Spleen (tissue), 11 donors: ENCODE data around the gene VDAC1. TPM values are rescaled to one million over a fixed set of nuclear protein-coding genes. Genes with fewer than 3 reads are reported as not detected.

ENCODE experiments used
- DNase-seq: peaks from one replicate; pipeline ENCODE4 v3.0.0-alpha.2; 2020
- H3K27ac ChIP-seq, 8 donors: fragments of 200-600 bp; sonication (generic) in 7 of 8; 1 replicate in 4 of 8; 2 replicates in 4 of 8; pipeline versions ENCODE4 v1.5.0 to v1.8.0; 2016 to 2021; ENCODE audit warnings: inconsistent platforms in 4 of 8, mild to moderate bottlenecking in 4 of 8, moderate library complexity in 1 of 8
- H3K27me3 ChIP-seq, 7 donors: fragments of 200-600 bp; sonication (generic) in 6 of 7; replicated peaks in 1 of 7; 1 replicate in 4 of 7; 2 replicates in 3 of 7; pipeline versions ENCODE4 v1.5.0 to v1.8.0; 2016 to 2021; ENCODE audit warnings: inconsistent platforms in 3 of 7, mild to moderate bottlenecking in 1 of 7
- H3K36me3 ChIP-seq, 6 donors: fragments of 200-600 bp; sonication (generic) in 5 of 6; 1 replicate in 4 of 6; 2 replicates in 2 of 6; pipeline versions ENCODE4 v1.5.0 to v1.8.0; 2016 to 2021; ENCODE audit warnings: inconsistent platforms in 2 of 6
- H3K4me1 ChIP-seq, 6 donors: fragments of 200-600 bp; sonication (generic) in 5 of 6; 1 replicate in 3 of 6; 2 replicates in 3 of 6; pipeline versions ENCODE4 v1.5.0 to v1.8.0; 2016 to 2021; ENCODE audit warnings: inconsistent platforms in 3 of 6
- H3K4me3 ChIP-seq, 8 donors: fragments of 200-600 bp; sonication (generic) in 7 of 8; 1 replicate in 4 of 8; 2 replicates in 4 of 8; pipeline versions ENCODE4 v1.5.0 to v1.8.0; 2016 to 2021; ENCODE audit warnings: inconsistent platforms in 4 of 8, mild to moderate bottlenecking in 4 of 8, moderate library complexity in 2 of 8
- H3K9me3 ChIP-seq, 8 donors: fragments of 200-600 bp; sonication (generic) in 7 of 8; 1 replicate in 4 of 8; 2 replicates in 4 of 8; pipeline versions ENCODE4 v1.5.0 to v1.8.0; 2016 to 2021; ENCODE audit warnings: inconsistent platforms in 4 of 8
- POLR2A ChIP-seq, 3 donors: fragments of 450-650 bp; IDR thresholded peaks; one replicate each; pipeline ENCODE4 v1.5.1; 2017; ENCODE audit warnings: antibody characterized with exemption in 3 of 3, mild to moderate bottlenecking in 1 of 3
- POLR2AphosphoS5 ChIP-seq, 3 donors: sonication (generic); formaldehyde crosslinking; IDR thresholded peaks; one replicate each; pipeline ENCODE4 v1.5.1; 2017; ENCODE audit warnings: antibody characterized with exemption in 3 of 3
- WGBS, 5 donors: extraction: QIAGEN DNeasy Blood & Tissue Kit in 3 of 5; methylation state at CpG; one replicate each; pipeline versions ENCODE4 v1.1.5 to v1.1.7; 2013 to 2018; 5-methylcytosine and 5-hydroxymethylcytosine counted together
- intact Hi-C: fragments of 100-400 bp; cut with DNase I; formaldehyde crosslinking; loops from one replicate; pipeline ENCODE4 v1.15.0; 2023; ENCODE audit warnings: low total_unique reads
- polyA plus RNA-seq, 3 donors: library from polyadenylated mRNA; stranded (reverse); fragments of 200-250 nt; gene quantifications; one replicate each; pipeline ENCODE4 v1.2.1, GENCODE V29; 2013
- total RNA-seq, 7 donors: library from RNA; depleted of rRNA in 3 of 7; stranded (reverse); fragments of >200 nt in 3 of 7; fragmentation: NEBNext Ultra II Directional in 4 of 7; extraction: Animal tissue kit (Norgen Biotek cat#: 25700) in 4 of 7; gene quantifications; one replicate each; pipeline versions ENCODE4 v1.1.0 to v1.2.1, GENCODE V29; 2016 to 2021
- TF ChIP-seq, protein P1 (sequence below), 11 experiments: fragments of 200-600 bp in 7 of 11; fragments of 450-650 bp in 4 of 11; sonication (generic) in 4 of 11; IDR thresholded peaks in 8 of 11; conservative IDR thresholded peaks in 3 of 11; 1 replicate in 7 of 11; 2 replicates in 4 of 11; pipeline versions ENCODE4 v1.4.0 to v1.8.0; 2016 to 2021; ENCODE audit warnings: antibody characterized with exemption in 11 of 11, inconsistent platforms in 4 of 11, mild to moderate bottlenecking in 1 of 11
- donor health status: healthy with polysubstance abuse.
- donor health status: DM: no; HTN: no; CAD: no; lungs with moderate emphysema.
- donor health status: DM: no; HTN: no; CAD: no.
- donor health status: Bipolar disorder and iron deficiency.
- donor health status: healthy.
- donor health status: DM: no; HTN: no; CAD: no.
- donor health status: DM: yes; HTN: yes; CAD: no.

VDAC1 gene
- total and polyA plus RNA-seq, 10 donors, result 53.3 to 100 (median 84.7) TPM

DNA sequence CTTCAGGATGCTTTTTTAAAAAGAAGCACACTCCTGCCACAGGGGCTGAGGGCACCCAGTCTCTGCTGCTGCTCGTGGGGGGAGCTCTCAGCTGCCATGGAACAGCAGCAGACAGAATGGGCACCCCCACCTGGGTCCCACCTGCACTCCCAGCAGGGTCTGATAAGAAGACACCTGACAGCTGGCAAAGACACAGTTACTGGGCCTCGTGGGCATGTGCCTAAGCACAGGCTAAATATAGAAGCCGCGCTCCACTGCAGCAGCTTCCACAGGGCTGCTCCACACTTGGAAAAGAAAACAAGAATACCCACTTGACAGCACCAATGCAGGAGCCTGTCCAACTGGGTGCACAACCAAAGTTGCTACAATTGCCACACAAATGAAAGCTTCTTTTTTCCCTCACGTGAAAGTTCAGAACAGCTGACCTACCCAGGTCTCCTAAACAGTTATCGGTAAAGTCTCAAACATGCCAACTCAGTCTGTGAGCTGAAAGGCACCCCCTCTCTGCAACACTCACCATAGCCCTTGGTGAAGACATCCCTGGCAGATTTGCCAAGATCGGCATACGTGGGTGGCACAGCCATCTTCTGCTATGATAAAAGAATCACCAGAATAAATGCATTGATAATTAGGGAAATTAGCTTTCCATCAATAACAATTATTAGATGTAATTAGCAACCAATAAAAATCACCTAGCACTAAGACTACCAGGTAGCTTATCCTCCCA, 12.2 kb downstream of the VDAC1 start:
- Histone ChIP-seq H3K4me3 (no peak overlapping the region), H3K36me3 (peaks cover 0 to 54% (median 39%) of the 10 kb centered on the region in 6 donors), H3K27ac (no peak overlapping the region), H3K27me3 (no peaks in the 10 kb centered on the region), H3K9me3 (no peaks in the 10 kb centered on the region), H3K4me1 (peaks cover 6 to 55% (median 40%) of the 10 kb centered on the region in 6 donors)
- intact Hi-C loops, result no loop called here
- TF ChIP-seq POLR2AphosphoS5 (IDR thresholded peaks at IDR 0.05) (no peak), POLR2A (IDR thresholded peaks at IDR 0.05) (no peak)
- TF ChIP-seq, protein P1, sequence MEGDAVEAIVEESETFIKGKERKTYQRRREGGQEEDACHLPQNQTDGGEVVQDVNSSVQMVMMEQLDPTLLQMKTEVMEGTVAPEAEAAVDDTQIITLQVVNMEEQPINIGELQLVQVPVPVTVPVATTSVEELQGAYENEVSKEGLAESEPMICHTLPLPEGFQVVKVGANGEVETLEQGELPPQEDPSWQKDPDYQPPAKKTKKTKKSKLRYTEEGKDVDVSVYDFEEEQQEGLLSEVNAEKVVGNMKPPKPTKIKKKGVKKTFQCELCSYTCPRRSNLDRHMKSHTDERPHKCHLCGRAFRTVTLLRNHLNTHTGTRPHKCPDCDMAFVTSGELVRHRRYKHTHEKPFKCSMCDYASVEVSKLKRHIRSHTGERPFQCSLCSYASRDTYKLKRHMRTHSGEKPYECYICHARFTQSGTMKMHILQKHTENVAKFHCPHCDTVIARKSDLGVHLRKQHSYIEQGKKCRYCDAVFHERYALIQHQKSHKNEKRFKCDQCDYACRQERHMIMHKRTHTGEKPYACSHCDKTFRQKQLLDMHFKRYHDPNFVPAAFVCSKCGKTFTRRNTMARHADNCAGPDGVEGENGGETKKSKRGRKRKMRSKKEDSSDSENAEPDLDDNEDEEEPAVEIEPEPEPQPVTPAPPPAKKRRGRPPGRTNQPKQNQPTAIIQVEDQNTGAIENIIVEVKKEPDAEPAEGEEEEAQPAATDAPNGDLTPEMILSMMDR (IDR thresholded peaks at IDR 0.05 in 8 of 11, conservative IDR thresholded peaks at IDR 0.05 in 3 of 11), result no peak
- 70 to 81% (median 78%) methylated on average over 7 to 8 of the region's 8 CpGs for WGBS, 5 donors
- no peak for DNase-seq

DNA sequence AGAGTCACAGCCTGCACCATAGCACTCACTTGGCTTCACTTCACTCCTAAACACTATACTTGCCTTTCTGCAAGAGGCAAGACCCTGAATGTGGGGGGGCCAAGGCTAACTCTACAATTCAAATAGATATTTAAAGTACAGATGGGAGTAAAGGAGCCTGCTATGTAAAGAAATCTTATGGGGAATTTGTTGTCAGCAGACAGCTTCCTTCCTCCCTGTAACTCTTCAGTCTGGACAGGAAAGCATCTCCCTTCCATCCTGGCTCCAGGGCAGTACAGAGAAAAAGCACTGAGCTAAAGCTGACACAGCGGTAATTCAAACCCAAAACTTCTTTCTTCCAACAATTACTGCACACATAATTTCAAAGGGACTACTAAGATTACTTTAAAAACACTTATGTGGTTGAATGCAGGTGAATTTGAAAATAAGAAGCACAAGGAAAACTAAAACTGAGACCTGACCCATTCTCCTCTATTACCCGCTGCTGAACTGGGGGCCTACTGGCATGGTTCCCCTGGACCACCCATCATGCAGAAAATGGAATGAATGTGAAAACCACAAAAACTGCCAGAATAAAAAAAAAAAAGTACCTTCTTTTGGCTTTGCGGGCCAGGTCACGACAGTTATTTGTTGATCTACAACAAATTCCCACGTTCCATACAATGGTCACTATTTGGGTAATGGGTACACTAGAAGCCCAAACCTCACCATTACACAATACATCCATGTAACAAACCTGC, 13.4 kb downstream of the VDAC1 start:
- Histone ChIP-seq H3K4me1 (peaks cover 5 to 43% (median 32%) of the 10 kb centered on the region in 6 donors), H3K27me3 (no peaks in the 10 kb centered on the region), H3K4me3 (no peak overlapping the region), H3K36me3 (peaks cover 0 to 66% (median 51%) of the 10 kb centered on the region in 6 donors), H3K9me3 (no peaks in the 10 kb centered on the region), H3K27ac (no peak overlapping the region)
- intact Hi-C loops, result no loop called here
- WGBS, 5 donors, result 89 to 95% (median 93%) methylated on average over 5 of the region's 5 CpGs
- DNase-seq, result no peak
- TF ChIP-seq POLR2AphosphoS5 (IDR thresholded peaks at IDR 0.05) (no peak), POLR2A (IDR thresholded peaks at IDR 0.05) (no peak)
- TF ChIP-seq, protein P1 (IDR thresholded peaks at IDR 0.05 in 8 of 11, conservative IDR thresholded peaks at IDR 0.05 in 3 of 11), result no peak

DNA sequence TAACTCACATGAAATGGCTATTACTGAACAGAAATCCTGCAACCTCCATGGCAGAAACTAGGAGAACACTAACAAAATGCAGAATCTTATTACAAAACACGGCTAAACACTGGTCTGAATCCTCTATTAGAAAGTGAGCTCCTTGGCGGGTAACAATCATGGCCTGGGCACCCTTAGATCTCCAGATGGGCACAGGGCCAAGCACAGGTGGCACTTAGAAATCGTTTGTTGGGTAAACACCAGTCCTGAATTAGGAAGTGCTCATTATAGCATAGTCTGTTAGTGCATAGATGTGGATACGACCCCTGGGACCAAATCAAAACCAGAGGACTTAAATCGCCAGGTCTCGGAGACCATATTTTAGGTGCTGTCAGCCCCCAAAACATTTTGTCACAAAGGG, 14.4 kb downstream of the VDAC1 start:
- no peaks in the 10 kb centered on the region for H3K9me3 ChIP-seq
- no peak for DNase-seq
- TF ChIP-seq, protein P1 (IDR thresholded peaks at IDR 0.05 in 8 of 11, conservative IDR thresholded peaks at IDR 0.05 in 3 of 11), result no peak
- no peak for TF ChIP-seq POLR2AphosphoS5 (IDR thresholded peaks at IDR 0.05)
- no peak for TF ChIP-seq POLR2A (IDR thresholded peaks at IDR 0.05)
- H3K36me3 ChIP-seq, result peaks cover 0 to 76% (median 52%) of the 10 kb centered on the region in 6 donors
- intact Hi-C loops, result no loop called here
- H3K4me1 ChIP-seq, result peaks cover 0 to 34% (median 23%) of the 10 kb centered on the region in 6 donors
- H3K27me3 ChIP-seq, result no peaks in the 10 kb centered on the region
- no peak overlapping the region for H3K27ac ChIP-seq
- H3K4me3 ChIP-seq, result no peak overlapping the region
- 61 to 81% (median 76%) methylated on average over 6 of the region's 6 CpGs for WGBS, 5 donors
